C4-2B (cell line): Measurements from ENCODE around the gene FBXO31.

Experiments
- H3K27ac ChIP-seq: fragments of 450-650 bp; 2 replicates; pipeline ENCODE4 v1.5.1; 2017
- CTCF ChIP-seq: fragments of 450-650 bp; conservative IDR thresholded peaks from 2 replicates; pipeline ENCODE4 v1.5.1; 2017; ENCODE audit warnings: mild to moderate bottlenecking
- ZFX ChIP-seq: fragments of 450-650 bp; IDR thresholded peaks from 2 replicates; pipeline ENCODE4 v1.6.1; 2017

The FBXO31 gene

GRCh38 chr16:87423429-87423828 is 39.9 kb upstream of the FBXO31 start:
- TF ChIP-seq CTCF (no peak), ZFX (no peak)
- no peak overlapping the region for H3K27ac ChIP-seq

DNA sequence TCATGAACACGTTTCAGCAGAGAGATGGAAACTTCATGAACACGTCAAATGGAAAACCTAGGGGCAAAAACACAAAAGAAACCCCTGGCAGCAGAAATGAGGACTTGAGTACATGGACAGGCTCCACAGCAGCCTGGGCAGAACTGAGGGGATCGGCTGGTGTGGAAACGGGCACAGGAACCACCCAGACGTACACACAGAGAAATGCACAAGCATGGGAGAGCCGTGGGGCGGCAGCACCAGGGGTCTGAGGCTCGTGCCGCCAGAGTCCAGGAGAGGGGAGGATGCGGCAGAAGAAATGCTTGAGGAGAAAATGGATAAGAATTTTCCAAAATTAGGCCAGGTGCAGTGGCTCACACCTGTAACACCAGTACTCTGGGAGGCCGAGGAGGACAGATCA is 38.5 kb upstream of the FBXO31 start:
- no peak for TF ChIP-seq CTCF
- TF ChIP-seq ZFX, result no peak
- no peak overlapping the region for H3K27ac ChIP-seq

- no peak overlapping the region for H3K27ac ChIP-seq
- TF ChIP-seq CTCF (no peak), ZFX (no peak)
Measured at GRCh38 chr16:87421003-87421912, 37.7 kb upstream of the FBXO31 start.

DNA sequence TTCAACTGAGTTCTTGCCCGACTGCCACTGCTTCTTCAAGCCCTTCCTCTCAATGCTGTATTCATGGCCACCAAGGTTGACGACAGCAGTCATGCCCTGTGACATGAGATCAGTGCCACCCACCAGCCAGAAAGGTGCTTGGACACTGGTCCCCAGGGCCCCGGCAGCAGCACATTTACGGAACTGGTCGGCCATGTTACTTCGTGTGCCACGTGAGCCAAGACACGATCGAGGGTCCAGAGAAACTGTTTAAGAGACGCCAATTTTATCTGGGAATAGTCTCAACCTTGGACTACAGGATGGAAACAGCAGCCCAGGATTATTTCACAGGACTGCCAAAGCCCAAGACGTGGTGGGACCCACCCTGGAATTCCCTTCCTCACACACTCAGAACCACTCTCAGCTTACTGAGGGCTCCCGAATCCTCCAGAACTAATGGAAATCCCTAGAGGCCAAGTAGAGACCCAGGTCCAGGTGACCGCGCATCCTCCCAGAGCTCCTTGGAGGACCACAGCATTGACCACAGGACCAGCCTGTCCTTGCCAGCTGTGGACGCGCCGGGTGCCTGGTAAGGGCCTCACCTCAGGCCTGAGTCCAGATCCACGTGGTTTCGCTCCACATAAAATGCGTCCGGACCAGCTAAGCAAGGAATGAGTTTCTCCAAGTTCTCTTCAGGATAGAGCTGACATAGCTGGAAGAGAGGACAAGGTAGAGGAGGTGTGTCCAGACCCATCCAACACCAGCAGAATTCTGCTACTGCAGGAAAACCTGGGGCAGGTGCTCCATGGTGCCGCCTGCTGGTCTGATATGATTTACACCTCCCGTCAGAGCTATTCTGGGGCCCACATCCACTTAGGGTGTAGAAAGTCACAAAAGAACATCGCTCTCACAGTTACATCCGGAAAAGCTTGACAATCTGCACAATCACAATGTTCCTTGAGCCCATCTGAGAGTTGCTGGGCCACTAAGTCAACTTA is 36.7 kb upstream of the FBXO31 start:
- TF ChIP-seq CTCF (no peak; the same call in 1 of the 2 replicates), ZFX (no peak)
- no peak overlapping the region for H3K27ac ChIP-seq

DNA sequence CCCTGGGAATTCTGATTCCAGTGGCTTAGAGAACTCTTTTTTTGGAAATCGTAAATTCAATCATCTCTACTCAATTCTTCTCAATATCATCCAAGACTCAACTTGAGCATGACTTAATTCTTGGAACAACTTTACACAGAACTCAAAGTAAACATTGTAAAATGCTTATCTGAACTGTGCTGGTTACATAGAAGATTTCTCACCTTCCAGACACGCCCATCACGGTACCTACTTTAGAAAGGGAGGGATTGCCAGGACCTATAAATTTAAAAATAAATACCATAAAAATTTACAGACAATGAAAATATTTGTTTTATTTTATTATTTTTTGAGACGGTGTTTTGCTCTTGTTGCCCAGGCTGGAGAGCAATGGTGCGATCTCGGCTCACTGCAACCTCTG is 35.1 kb upstream of the FBXO31 start:
- H3K27ac ChIP-seq, result no peak overlapping the region
- no peak for TF ChIP-seq ZFX
- TF ChIP-seq CTCF, result no peak

DNA sequence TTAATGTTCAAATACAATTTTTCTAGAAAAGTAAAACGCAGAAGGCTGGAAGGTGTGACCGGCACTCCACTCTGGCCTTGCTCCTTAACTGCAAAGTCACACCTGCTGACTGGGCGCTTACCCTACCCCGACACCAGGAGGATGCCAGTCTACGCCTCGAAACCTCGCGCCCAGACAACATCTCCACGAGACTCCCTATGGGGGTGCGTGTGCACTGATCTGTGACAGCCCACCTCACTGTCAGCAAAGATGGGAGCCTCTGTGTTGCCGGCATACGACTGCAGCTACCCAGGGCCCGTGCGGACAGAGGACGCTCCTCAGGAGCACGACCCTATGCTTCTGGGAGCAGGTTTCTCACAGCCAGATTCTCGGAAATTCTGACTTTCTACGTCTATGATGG is 34.6 kb upstream of the FBXO31 start:
- TF ChIP-seq ZFX, result no peak
- TF ChIP-seq CTCF, result no peak
- no peak overlapping the region for H3K27ac ChIP-seq

DNA sequence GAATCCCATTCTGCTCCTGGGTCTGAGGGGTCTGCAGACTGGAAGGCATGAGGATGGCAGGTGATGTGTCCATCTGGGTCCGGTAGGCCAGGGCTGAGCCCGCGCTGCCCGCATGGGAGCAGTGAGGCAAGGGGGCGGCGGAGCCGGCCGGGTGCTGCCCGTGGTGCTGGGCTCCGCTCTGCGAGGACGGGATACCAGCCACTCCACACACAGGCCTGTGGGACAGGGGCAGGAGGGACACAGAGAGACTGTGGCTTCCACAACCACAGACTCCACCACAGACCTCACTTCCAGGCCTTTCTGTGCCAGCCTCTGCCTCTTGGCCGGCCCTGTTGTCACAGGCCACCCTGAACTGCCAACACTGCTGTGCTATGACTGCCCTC is 33.9 kb upstream of the FBXO31 start:
- no peak overlapping the region for H3K27ac ChIP-seq
- no peak for TF ChIP-seq CTCF
- TF ChIP-seq ZFX, result no peak
